GM18502 (cell line): Measurements from ENCODE around the gene CAMK2N1.
A peak's percentile ranks its signal among the peaks of the same experiment; 100 is the strongest.
"Not testable (repeated sequence)": the region's sequence is repeated elsewhere in the genome, so short reads cannot be mapped to it uniquely, and the experiment has no call there.

Experiments
- ATAC-seq: cut with Tn5 transposase; IDR thresholded peaks from one replicate; pipeline ENCODE4 v1.9.1; 2021; ENCODE audit warnings: mild to moderate bottlenecking; ENCODE audit not compliant: unreplicated experiment, poor library complexity

Gene CAMK2N1

DNA sequence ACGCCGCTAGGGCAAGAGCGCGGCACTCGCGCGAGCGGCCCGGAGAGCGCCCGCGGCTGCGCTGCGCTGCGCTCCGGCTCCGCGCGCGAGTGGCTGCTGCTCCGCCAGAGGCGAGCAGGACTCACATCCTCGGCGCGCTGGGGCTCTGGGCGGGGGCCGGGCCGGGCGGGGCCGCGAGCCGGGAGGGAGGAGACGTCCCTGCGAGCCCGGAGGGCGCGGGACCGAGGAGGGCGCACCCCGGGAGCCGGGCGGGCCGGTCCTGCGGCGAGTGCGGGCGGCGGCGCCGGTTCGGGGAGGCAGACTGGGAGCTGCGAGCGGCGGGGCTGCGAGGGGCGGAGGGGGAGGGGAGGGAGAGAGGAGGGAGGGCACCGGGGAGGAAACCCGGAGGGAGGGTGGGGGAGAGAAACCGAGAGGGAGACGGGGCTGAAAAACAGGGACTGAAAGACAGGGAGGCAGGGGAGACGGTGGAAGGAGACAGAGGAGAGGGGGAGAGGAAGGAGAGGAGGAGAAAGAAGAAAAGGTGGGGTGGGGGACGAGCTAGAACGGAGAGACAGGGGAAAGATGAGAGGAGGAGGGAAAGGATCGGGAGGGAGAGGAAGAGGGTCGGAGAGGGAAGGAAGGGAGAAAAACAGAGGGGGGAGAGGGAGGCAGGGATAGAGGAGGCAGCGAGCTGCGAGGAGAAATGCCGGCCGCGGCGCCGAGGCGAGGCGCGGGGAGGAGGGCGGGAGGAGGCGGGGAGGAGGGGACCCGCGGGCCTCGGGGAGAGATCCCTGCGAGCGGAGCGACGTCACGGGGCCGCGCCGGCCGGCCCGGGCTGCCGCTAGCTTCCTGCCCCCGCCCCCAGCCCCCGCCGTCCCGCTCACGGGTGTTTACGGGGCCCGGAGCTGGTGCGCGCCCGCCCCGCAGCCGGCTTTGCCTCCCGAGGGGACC, at the start of gene CAMK2N1:
Gene CAMK2N1 (minus strand): TSS at position 684 of the 930 bp plus-strand sequence. CDS start 831 bp downstream, outside the sequence.
- no peak for ATAC-seq

DNA sequence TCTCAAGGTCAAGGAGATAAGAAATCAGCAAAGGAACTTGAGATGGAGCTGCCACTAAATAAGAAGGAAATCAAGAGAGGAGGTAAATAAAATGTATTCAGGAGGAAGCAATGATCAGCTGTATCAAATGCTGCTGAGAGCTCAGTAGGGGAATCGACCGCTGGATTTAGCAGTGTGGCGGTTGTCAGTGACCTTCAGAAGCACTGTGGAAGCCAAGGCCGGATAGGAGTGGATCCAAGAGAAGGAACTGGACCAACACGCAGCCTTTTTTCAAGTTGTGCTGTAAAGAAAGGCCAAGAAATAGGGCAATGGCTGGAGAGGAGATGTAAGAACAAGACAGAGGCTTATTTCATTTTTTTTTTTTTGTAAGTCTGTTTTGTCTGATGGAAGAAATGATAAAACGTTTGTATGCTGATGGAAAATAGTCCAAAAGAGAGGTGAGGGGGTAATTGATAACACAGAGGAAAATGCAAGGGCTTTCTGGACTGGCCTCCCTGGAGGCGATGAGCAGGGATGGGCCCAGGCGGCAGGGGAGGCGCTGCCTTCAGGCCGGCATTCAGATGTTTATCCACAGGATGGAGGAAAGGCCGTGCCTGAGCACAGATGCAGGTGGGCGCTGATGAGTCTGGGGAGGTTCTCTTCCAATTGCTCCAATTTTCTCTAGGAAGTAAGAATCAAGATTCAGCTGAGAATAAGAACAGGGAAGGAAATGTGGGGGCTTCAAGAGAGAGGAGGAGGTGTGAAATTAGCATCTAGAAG, 48.8 kb upstream of the CAMK2N1 start:
- no peak for ATAC-seq

DNA sequence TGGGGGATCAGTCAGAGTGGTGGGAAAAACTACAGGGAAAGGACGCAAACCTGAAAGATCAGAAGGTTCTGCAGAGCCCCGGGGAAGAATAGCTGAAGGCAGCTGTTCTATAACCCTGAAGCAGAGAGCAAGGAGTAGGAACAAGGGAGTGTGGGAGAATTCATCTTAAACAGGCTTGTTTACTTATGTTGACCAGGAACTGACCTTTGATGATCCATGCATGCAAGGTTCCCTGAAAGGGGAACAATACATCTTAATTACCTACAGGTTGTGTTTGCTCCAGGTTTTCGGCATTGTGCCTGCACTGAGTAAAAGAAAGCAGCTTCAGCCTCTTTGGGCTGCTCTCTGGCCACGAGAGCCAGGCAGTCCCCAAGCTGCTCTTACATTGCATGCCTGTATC, 47.6 kb upstream of the CAMK2N1 start:
- ATAC-seq = no peak

- ATAC-seq = no peak
Measured at GRCh38 chr1:20530901-20531300, 44.9 kb upstream of the CAMK2N1 start.

DNA sequence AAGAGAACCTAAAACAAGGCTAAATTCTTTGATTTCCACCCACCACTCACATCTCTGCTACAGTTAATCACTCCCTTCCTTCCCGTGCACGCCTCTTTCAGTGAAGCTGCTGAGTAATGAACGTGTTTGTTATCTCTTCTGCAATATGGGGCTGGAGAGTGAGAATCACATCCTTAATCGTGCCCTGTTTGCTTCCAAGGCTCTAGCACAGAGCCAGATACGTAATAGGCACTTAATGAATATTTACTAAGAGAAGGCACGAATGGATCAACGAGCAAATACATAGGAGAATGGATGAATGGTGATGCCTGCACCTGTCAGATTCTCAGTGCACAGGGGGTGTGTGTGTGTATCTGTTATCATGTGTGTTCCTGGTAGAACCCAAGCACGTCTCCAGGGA, 44.3 kb upstream of the CAMK2N1 start:
- no peak for ATAC-seq

GRCh38 chr1:20528221-20528620, 42.2 kb upstream of the CAMK2N1 start:
- ATAC-seq = no peak

DNA sequence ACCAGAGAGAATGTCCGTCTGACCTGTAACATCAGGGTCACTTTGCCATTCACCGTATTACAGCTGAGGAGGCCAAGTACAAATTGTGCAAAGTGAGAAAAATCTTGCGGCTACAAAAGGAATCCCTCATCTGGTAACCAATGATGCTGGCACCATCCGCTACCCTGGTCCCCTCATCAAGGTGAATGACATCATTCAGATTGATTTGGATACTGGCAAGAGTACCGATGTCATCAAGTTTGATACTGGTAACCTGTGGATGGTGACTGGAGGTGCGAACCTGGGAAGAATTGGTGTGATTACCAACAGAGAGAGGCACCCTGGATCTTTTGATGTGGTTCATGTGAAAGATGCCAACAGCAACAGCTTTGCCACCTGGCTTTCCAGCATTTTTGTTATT, 40.3 kb upstream of the CAMK2N1 start:
- no peak for ATAC-seq

- ATAC-seq = no peak
Measured at GRCh38 chr1:20521960-20522861, 36.2 kb upstream of the CAMK2N1 start.

DNA sequence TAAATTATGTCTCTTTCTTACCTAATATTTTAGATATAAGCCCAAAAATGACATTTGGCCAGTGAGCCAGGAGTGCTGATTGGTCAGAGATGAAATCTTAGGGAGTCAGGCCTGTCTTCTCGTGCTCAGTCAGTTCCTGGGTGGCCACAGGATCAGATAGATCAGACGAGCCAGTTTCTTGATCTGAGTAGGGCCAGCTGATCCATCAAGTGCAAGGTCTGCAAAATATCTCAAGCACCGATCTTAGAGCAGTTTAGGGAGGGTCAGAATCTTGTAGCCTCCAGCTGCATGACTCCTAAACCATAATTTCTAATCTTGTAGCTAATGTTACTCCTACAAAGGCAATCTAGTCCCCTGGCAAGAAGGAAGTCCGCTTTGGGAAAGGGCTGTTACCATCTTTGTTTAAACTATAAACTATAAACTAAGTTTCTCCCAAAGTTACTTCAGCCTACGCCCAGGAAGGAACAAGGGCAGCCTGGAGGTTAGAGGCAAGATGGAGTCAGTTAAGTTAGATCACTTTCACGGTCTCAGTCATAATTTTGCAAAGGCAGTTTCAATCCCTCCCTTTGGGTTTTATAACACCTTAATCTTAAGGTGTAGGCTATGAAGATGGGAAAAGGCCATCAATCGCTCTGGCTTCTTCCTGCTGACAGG, 33.7 kb upstream of the CAMK2N1 start:
- ATAC-seq = not testable (repeated sequence)

DNA sequence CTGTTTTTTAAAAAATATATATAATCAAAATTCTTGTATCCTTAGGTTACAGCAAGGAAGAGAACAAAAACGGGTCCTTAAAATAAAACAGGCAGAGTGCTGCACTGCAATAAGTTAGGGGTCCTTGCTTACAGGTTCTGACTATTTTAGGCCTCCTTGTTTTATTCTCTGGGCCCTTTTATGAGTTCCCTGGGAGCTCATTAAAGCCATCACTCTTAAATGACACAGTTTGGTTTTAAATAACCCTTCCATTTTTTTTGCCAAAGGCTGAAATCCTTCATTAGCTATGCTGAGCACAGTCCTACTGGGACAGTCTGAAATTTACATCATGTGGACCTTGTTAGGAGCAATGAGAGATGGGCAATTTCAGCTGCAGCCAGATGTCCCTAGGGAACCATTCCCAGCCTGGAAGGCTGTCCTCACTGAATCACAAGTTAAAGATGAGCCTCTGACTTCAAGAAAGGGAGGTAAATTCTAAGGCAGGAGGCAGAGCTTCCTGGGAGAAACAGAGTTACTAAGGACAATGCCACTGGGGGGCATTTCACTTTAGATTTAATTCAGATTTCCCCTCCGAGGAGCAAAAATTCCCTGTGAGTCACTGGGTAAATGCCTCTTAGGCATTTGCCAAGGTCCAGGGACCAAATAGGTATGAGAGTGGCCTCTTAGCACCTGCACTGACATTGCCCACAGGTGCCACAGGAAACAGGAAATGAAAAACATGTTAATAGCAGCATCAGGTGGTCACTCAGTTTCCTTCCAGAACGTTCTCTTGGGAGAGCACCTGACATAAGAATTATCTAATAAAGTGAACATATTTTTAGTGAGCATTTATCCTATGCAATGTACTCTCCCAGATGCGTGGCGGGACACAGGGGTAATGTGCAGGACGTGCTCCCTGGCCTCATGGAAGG, 25.8 kb upstream of the CAMK2N1 start:
- ATAC-seq = no peak

DNA sequence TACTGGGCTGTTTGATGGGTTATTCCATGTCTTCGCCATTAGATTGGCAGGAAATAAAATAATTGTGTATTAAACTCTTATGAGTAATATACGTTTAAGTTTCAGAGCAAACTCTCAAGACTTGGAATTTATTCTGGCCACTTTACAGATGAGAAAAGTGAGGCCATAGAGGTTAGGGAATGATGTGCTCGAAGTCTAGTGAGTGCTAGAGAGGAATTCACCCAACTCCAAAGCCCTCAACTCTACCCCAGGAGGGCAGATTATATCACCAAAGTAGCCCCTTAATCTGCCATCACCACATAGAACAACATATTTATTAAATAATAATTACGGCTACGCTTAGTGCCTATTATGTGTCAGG, 22.4 kb upstream of the CAMK2N1 start:
- no peak for ATAC-seq

DNA sequence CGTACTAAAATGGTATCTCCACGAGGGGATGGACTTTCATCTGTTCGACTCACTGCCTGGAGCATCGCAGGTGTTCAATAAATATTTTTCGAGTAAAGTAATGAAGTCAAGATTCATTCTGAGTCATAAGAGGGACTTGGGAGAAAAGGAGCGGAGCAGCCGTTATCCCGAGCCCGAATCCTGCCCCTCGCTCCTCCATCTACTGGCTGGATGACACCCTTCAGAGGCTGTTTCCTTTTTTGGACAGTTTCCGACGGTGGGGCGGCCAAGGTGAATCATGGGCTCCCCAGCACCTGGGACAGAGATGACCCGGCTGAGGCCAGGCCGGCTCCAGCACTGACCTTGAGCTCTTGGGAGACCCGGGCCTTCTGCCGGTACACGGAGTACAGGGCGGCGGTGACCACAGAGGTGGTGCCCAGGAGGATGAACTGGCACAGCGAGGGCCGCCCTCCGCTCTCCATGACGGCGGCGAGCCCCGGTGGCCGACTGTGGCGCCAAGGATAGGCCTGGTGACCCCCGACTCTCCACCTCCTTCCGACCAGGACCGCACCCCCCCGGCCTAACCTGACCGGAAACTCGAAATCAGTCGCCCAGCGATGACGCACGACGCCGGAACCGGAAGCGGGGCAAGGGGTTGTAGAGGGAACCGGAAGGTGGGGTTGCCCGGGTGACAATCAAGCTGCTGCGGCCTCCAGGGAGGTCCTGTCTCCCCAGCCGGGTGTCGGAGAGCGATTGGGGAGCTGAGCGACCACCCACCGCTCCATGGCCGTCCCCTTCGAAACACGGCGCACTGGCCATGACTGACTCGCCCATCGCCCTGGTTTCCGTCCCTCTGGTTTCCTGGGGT, 21.8 kb upstream of the CAMK2N1 start, which contains the start of gene MUL1:
Gene MUL1 (minus strand): TSS at position 588 of the 847 bp plus-strand sequence. CDS start 127 bp downstream, at position 461.
- ATAC-seq = peak; percentile 84

DNA sequence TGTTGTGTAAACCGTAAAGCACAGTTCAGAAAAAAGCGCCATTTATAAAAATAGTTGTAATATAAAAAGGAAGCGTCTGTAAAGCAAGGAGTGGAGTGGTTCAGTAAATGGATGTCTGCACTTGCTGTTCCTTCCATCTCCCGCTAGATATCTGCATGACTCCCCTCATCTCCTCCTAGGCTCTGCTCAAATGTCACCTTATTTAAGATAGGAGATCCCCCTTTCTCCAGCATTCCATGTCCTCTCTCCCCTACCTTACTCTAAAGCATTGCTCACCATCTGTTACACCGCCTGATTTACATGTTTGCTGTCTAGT, 21.2 kb upstream of the CAMK2N1 start:
- peak; percentile 19 for ATAC-seq

GRCh38 chr1:20505488-20505887, 19.5 kb upstream of the CAMK2N1 start:
- ATAC-seq = no peak

GRCh38 chr1:20500716-20501115, 14.7 kb upstream of the CAMK2N1 start:
- ATAC-seq = no peak

GRCh38 chr1:20499718-20500117, 13.7 kb upstream of the CAMK2N1 start:
- no peak for ATAC-seq

GRCh38 chr1:20499105-20499504, 13.1 kb upstream of the CAMK2N1 start:
- ATAC-seq = no peak

DNA sequence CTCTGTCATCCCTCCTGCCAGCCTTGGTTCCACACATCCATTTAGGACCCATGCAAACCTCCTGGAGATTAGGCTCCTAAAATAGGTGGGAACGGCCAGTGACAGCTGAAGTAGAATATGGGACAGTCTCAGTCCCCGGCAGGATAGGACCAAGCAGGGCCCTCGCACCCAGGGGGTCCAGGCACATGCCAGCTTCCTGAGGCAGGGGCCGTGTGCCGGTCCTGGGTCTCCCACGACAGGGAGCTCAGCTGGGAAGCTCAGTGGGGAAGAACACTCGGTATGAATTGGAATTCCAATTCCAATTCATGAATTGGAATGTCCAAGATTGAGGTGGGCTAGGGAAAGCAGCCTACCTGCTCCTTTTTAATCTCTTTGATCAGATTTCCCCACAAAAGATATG, 12.1 kb upstream of the CAMK2N1 start:
- ATAC-seq = no peak
